Vagina (tissue), 2 donors: Measurements from ENCODE around the gene SSH3.

ENCODE experiments used
- CTCF ChIP-seq, 3 experiments: fragments of 450-650 bp in 2 of 3; fragments of 200-600 bp in 1 of 3; sonication (generic) in 1 of 3; IDR thresholded peaks; one replicate each; pipeline ENCODE4 v1.5.1; 2017 to 2019; ENCODE audit warnings: antibody characterized with exemption in 3 of 3, mild to moderate bottlenecking in 2 of 3, moderate library complexity in 2 of 3
- POLR2A ChIP-seq, 2 donors: fragments of 450-650 bp; IDR thresholded peaks; one replicate each; pipeline ENCODE4 v1.6.1; 2017; ENCODE audit warnings: antibody characterized with exemption in 2 of 2, mild to moderate bottlenecking in 2 of 2, moderate library complexity in 2 of 2
- POLR2AphosphoS5 ChIP-seq, 2 donors: sonication (generic); formaldehyde crosslinking; IDR thresholded peaks; one replicate each; pipeline ENCODE4 v1.9.0; 2017; ENCODE audit warnings: antibody characterized with exemption in 2 of 2, mild to moderate bottlenecking in 2 of 2, low read depth in 1 of 2; ENCODE audit not compliant: insufficient read depth in 1 of 2

GRCh38 chr11:67356864-67357561 lies 53.7 kb downstream of the SSH3 start:
- TF ChIP-seq CTCF (IDR thresholded peaks at IDR 0.05) = peak; percentile 90 to 94 (median 90)
- TF ChIP-seq POLR2A (IDR thresholded peaks at IDR 0.05) = no peak
- TF ChIP-seq POLR2AphosphoS5 (IDR thresholded peaks at IDR 0.05; ENCODE audit: insufficient read depth in 1 of 2, low read depth in 1 of 2) = no peak
